ENCODE results near the gene IL5. TPM values are rescaled to one million over a fixed set of nuclear protein-coding genes. Genes with fewer than 3 reads are reported as not detected.

IL5 gene
- total RNA-seq: not detected
- not detected for polyA plus RNA-seq
- long read RNA-seq, donor 1: 0 reads
- long read RNA-seq, donor 2: 0 reads
- long read RNA-seq, donor 3: 0 reads
- long read RNA-seq, donor 4: 0 reads
- long read RNA-seq, donor 5: 0 reads
- long read RNA-seq, donor 6: 0 reads
- long read RNA-seq, donor 7: 0 reads
- long read RNA-seq, donor 8, partial matches to known transcripts: 0 of 1 reads
- long read RNA-seq, donor 8, other reads (novel, unspliced or antisense): 0 of 1 reads
- long read RNA-seq, donor 9: 0 reads
- long read RNA-seq, donor 10: 0 reads

- H3K27me3 ChIP-seq: no peaks in the 10 kb centered on the region
- DNase-seq: no peak
- H3K4me3 ChIP-seq: no peak within 1 kb of the TSS
- no peaks in the 10 kb centered on the region for H3K9me3 ChIP-seq (replicated peaks in 1 of 3)
- H3K4me1 ChIP-seq (replicated peaks in 1 of 2): no peaks in the 10 kb centered on the region
- no peaks in the 10 kb centered on the region for H3K36me3 ChIP-seq (replicated peaks in 1 of 2)
- TF ChIP-seq POLR2A (IDR thresholded peaks at IDR 0.05): no peak
- TF ChIP-seq CTCF (IDR thresholded peaks at IDR 0.05): no peak
- WGBS, 4 donors: 77 to 87% (median 80%) methylated on average over 7 of the region's 7 CpGs
- intact Hi-C loops (cut with DNase I): no loop called here
- no peak within 1 kb of the TSS for H3K27ac ChIP-seq
Observed at GRCh38 chr5:132543472-132544201, at the start of gene IL5. Gene IL5 (minus strand): TSS chr5:132543522. CDS start chr5:132543478, 44 bp downstream.

GRCh38 chr5:132592521-132592920, 49.2 kb upstream of the IL5 start:
- no peak overlapping the region for H3K4me3 ChIP-seq
- peaks cover 0 to 64% of the 10 kb centered on the region in 2 donors for H3K36me3 ChIP-seq (replicated peaks in 1 of 2)
- no peak for TF ChIP-seq POLR2A (IDR thresholded peaks at IDR 0.05)
- TF ChIP-seq CTCF (IDR thresholded peaks at IDR 0.05): no peak
- DNase-seq: no peak
- no peaks in the 10 kb centered on the region for H3K27me3 ChIP-seq
- intact Hi-C loops (cut with DNase I): no loop called here
- H3K27ac ChIP-seq: no peak overlapping the region
- no peaks in the 10 kb centered on the region for H3K9me3 ChIP-seq (replicated peaks in 1 of 3)
- WGBS, 4 donors: 66 to 81% (median 74%) methylated on average over 2 of the region's 2 CpGs
- H3K4me1 ChIP-seq (replicated peaks in 1 of 2): no peaks in the 10 kb centered on the region

GRCh38 chr5:132591145-132591544, 47.8 kb upstream of the IL5 start:
- no peaks in the 10 kb centered on the region for H3K9me3 ChIP-seq (replicated peaks in 1 of 3)
- H3K27ac ChIP-seq: no peak overlapping the region
- peaks cover 0 to 52% of the 10 kb centered on the region in 2 donors for H3K36me3 ChIP-seq (replicated peaks in 1 of 2)
- H3K4me1 ChIP-seq (replicated peaks in 1 of 2): no peaks in the 10 kb centered on the region
- H3K4me3 ChIP-seq: no peak overlapping the region
- TF ChIP-seq CTCF (IDR thresholded peaks at IDR 0.05): no peak
- TF ChIP-seq POLR2A (IDR thresholded peaks at IDR 0.05): no peak
- no peak for DNase-seq
- intact Hi-C loops (cut with DNase I): no loop called here
- 90 to 94% (median 91%) methylated on average over 3 of the region's 3 CpGs for WGBS, 4 donors
- H3K27me3 ChIP-seq: no peaks in the 10 kb centered on the region

- 90 to 96% (median 96%) methylated on average over 1 of the region's 1 CpG for WGBS, 4 donors
- H3K36me3 ChIP-seq (replicated peaks in 1 of 2): peaks cover 0 to 40% of the 10 kb centered on the region in 2 donors
- H3K4me1 ChIP-seq (replicated peaks in 1 of 2): no peaks in the 10 kb centered on the region
- H3K27me3 ChIP-seq: no peaks in the 10 kb centered on the region
- no peak overlapping the region for H3K27ac ChIP-seq
- no peaks in the 10 kb centered on the region for H3K9me3 ChIP-seq (replicated peaks in 1 of 3)
- DNase-seq: no peak
- intact Hi-C loops (cut with DNase I): no loop called here
- no peak overlapping the region for H3K4me3 ChIP-seq
- TF ChIP-seq CTCF (IDR thresholded peaks at IDR 0.05): no peak
- TF ChIP-seq POLR2A (IDR thresholded peaks at IDR 0.05): no peak
Observed at GRCh38 chr5:132589467-132589866, 46.1 kb upstream of the IL5 start.
